GM12872 (cell line): ENCODE results near the gene TMEM212.

Experiments
- CTCF ChIP-seq: IDR thresholded peaks from 3 replicates; pipeline ENCODE4 v1.5.1; 2011; ENCODE audit warnings: low read depth, mild to moderate bottlenecking, low read length, moderate library complexity; ENCODE audit not compliant: insufficient read depth

TMEM212 gene

GRCh38 chr3:171842864-171843518 is at the start of gene TMEM212:
Gene TMEM212 (plus strand): TSS chr3:171843349. CDS start chr3:171843384, 35 bp downstream.
- TF ChIP-seq CTCF = no peak

GRCh38 chr3:171796625-171797264 is 46.4 kb upstream of the TMEM212 start:
- no peak for TF ChIP-seq CTCF

GRCh38 chr3:171797265-171797679 is 45.9 kb upstream of the TMEM212 start:
- TF ChIP-seq CTCF = no peak

GRCh38 chr3:171797873-171798272 is 45.3 kb upstream of the TMEM212 start:
- no peak for TF ChIP-seq CTCF

GRCh38 chr3:171799501-171799900 is 43.6 kb upstream of the TMEM212 start:
- TF ChIP-seq CTCF = no peak

- TF ChIP-seq CTCF = no peak
Measured at GRCh38 chr3:171801738-171802589, 41.2 kb upstream of the TMEM212 start.

- TF ChIP-seq CTCF = no peak
Measured at GRCh38 chr3:171802590-171802956, 40.6 kb upstream of the TMEM212 start.
